ENCODE data around the gene MECP2.

The MECP2 gene

GRCh38 chrX:154033848-154034247 is 63.7 kb downstream of the MECP2 start:
- H3F3A ChIP-seq (ENCODE audit: insufficient read depth), result no peaks in the 10 kb centered on the region
- no peak overlapping the region for H3K4me2 ChIP-seq (ENCODE audit: low read depth, low read length, poor library complexity, severe bottlenecking)
- no peak overlapping the region for H2AFZ ChIP-seq (ENCODE audit: low read depth, low read length, severe bottlenecking)
- H3K9ac ChIP-seq (ENCODE audit: low read length), result no peak overlapping the region
- no peaks in the 10 kb centered on the region for H3K36me3 ChIP-seq (ENCODE audit: low read length)
- no peak overlapping the region for H3K27ac ChIP-seq (ENCODE audit: low read depth, low read length)
- no peaks in the 10 kb centered on the region for H3K9me2 ChIP-seq (replicated peaks; ENCODE audit: insufficient read depth, low read length)
- peaks cover 19% of the 10 kb centered on the region; the same call in 1 of the 2 replicates for H3K79me2 ChIP-seq (ENCODE audit: insufficient read depth, low read length)
- H4K20me1 ChIP-seq (ENCODE audit: low read depth, low read length), result no peaks in the 10 kb centered on the region
- no peaks in the 10 kb centered on the region for H3K9me3 ChIP-seq (ENCODE audit: insufficient read depth, low read length)
- no peak for TF ChIP-seq EZH2phosphoT487 (conservative IDR thresholded peaks at IDR 0.05; ENCODE audit: low read length)
- no peak for TF ChIP-seq CTCF (IDR thresholded peaks at IDR 0.05; ENCODE audit: insufficient read depth, low read length, poor library complexity, severe bottlenecking)
- no peak overlapping the region for H3K4me3 ChIP-seq (ENCODE audit: insufficient read depth, low read length, poor library complexity, severe bottlenecking)
- no peaks in the 10 kb centered on the region for H3K27me3 ChIP-seq (ENCODE audit: low read length)

- H3K4me3 ChIP-seq (ENCODE audit: insufficient read depth, low read length, poor library complexity, severe bottlenecking), result no peak overlapping the region
- no peaks in the 10 kb centered on the region for H3K9me3 ChIP-seq (ENCODE audit: insufficient read depth, low read length)
- H4K20me1 ChIP-seq (ENCODE audit: low read depth, low read length), result no peaks in the 10 kb centered on the region
- TF ChIP-seq CTCF (IDR thresholded peaks at IDR 0.05; ENCODE audit: insufficient read depth, low read length, poor library complexity, severe bottlenecking), result no peak
- no peak for TF ChIP-seq EZH2phosphoT487 (conservative IDR thresholded peaks at IDR 0.05; ENCODE audit: low read length)
- H3K36me3 ChIP-seq (ENCODE audit: low read length), result no peaks in the 10 kb centered on the region
- no peaks in the 10 kb centered on the region for H3K9me2 ChIP-seq (replicated peaks; ENCODE audit: insufficient read depth, low read length)
- H3K4me2 ChIP-seq (ENCODE audit: low read depth, low read length, poor library complexity, severe bottlenecking), result no peak overlapping the region
- H3K27ac ChIP-seq (ENCODE audit: low read depth, low read length), result no peak overlapping the region
- no peaks in the 10 kb centered on the region for H3K27me3 ChIP-seq (ENCODE audit: low read length)
- H3F3A ChIP-seq (ENCODE audit: insufficient read depth), result no peaks in the 10 kb centered on the region
- H2AFZ ChIP-seq (ENCODE audit: low read depth, low read length, severe bottlenecking), result no peak overlapping the region
- peaks cover 13% of the 10 kb centered on the region; the same call in 1 of the 2 replicates for H3K79me2 ChIP-seq (ENCODE audit: insufficient read depth, low read length)
- no peak overlapping the region for H3K9ac ChIP-seq (ENCODE audit: low read length)
These were observed 64.9 kb downstream of the MECP2 start for GRCh38 chrX:154032653-154033052.

GRCh38 chrX:154032160-154032559 is 65.4 kb downstream of the MECP2 start:
- no peak overlapping the region for H3K9ac ChIP-seq (ENCODE audit: low read length)
- H3K27me3 ChIP-seq (ENCODE audit: low read length), result no peaks in the 10 kb centered on the region
- no peak overlapping the region for H2AFZ ChIP-seq (ENCODE audit: low read depth, low read length, severe bottlenecking)
- TF ChIP-seq CTCF (IDR thresholded peaks at IDR 0.05; ENCODE audit: insufficient read depth, low read length, poor library complexity, severe bottlenecking), result no peak
- TF ChIP-seq EZH2phosphoT487 (conservative IDR thresholded peaks at IDR 0.05; ENCODE audit: low read length), result no peak
- H3K79me2 ChIP-seq (ENCODE audit: insufficient read depth, low read length), result peaks cover 10% of the 10 kb centered on the region; the same call in 1 of the 2 replicates
- H3K27ac ChIP-seq (ENCODE audit: low read depth, low read length), result no peak overlapping the region
- no peaks in the 10 kb centered on the region for H3F3A ChIP-seq (ENCODE audit: insufficient read depth)
- no peaks in the 10 kb centered on the region for H3K9me2 ChIP-seq (replicated peaks; ENCODE audit: insufficient read depth, low read length)
- no peaks in the 10 kb centered on the region for H4K20me1 ChIP-seq (ENCODE audit: low read depth, low read length)
- H3K9me3 ChIP-seq (ENCODE audit: insufficient read depth, low read length), result no peaks in the 10 kb centered on the region
- no peak overlapping the region for H3K4me3 ChIP-seq (ENCODE audit: insufficient read depth, low read length, poor library complexity, severe bottlenecking)
- no peak overlapping the region for H3K4me2 ChIP-seq (ENCODE audit: low read depth, low read length, poor library complexity, severe bottlenecking)
- no peaks in the 10 kb centered on the region for H3K36me3 ChIP-seq (ENCODE audit: low read length)
